D721Med (cell line): Measurements from ENCODE around the gene PXN.
A peak's percentile ranks its signal among the peaks of the same experiment; 100 is the strongest.

Experiments used
- DNase-seq: peaks from one replicate; pipeline ENCODE4 v3.0.0; 2011; ENCODE audit warnings: low spot score; ENCODE audit not compliant: insufficient read length
- FAIRE-seq: peaks from 2 replicates; lab custom pipeline; 2011; peaks lifted over from hg19 to GRCh38; lab: Jason Lieb, UNC
- CTCF ChIP-seq: IDR thresholded peaks from 2 replicates; pipeline ENCODE4 v1.5.1; 2012; ENCODE audit warnings: mild to moderate bottlenecking, control low read depth; ENCODE audit not compliant: insufficient read depth; ENCODE audit errors: missing control alignments

Gene PXN

DNA sequence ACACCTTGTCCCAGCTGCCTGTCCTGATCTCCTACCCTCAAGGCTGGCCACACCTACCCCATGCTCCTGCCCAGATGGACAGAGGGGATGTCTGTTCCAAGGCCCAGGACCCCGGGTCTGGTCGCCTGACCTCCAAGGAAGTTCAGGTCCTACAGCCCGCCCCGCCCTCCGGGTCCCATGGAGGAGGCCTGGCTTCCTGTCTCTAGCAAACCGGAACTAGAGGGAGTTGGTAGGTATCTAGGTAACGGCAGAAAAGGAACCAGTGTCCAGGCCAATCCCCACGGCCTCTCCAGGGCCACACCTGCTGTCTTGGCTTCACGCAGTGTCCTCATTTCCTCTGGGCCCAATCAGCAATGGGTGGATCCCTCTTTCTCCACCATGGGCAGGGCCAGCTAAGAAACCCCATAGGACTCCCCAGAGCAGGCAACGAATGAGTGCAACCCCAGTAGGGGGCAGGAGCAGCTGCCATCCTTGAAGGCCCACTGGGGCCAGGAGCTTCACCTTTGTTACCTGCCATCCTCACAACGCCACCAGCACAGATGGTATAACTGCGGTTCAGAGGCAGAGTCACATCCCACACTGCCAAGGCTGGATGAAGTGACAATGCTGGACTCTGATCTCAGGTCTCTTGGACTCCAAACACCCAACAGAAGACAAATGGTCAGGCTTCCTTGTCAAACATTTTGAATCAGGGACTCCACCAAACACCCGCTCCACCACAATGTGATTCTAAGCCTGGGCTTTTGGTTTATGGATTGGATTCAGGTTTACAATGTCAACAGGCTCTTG, 39.5 kb downstream of the PXN start:
- DNase-seq: no peak
- no peak for FAIRE-seq
- TF ChIP-seq CTCF: no peak

GRCh38 chr12:120225200-120225558, 40.4 kb downstream of the PXN start:
- FAIRE-seq: no peak
- TF ChIP-seq CTCF: no peak
- DNase-seq: peak; percentile 96

GRCh38 chr12:120224304-120225199, 41.0 kb downstream of the PXN start:
- no peak for FAIRE-seq

DNA sequence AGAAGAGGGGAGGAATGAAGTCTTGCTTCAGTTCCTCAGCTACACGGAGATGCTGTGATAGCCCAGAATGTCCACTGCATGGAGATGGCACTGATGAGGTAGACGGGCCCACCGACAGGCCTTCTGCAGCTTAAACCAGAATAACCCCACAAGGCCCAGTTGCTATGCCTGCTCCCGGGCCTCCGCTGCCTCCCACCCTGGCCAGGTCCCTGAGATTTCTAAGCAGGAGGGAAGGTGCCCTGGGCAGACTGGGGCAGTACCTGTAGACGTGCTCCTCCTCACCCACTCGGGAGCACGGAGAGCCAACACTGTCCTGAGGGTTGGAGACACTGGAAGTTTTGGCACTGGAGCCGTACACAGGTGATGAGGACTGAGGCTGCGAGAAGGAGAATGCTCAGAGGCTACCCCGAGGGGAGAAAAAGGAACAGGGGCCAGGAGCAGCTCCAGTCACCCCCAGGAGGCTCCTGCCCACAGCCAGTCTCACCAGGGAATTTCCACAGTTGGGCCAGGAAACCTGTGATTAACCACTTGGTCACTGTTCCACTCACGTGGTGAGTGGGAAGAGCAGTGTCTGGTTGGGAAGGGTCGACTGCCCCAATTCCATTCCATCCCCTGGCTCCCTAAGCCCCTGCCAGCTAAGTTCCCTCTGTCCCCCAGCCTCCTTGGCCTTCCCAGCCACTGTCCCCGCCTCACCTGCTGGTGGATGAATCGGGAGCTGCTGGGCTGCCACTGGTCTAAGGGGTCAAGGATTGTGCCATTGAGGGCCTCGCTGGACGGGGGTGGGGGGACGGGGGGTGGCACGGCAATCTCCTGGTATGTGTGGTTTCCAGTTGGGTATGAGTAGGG, 41.8 kb downstream of the PXN start:
- no peak for TF ChIP-seq CTCF
- FAIRE-seq (no peak), DNase-seq (no peak)

More at GRCh38 chr12:120224304-120225199, 41.0 kb downstream of the PXN start:
- TF ChIP-seq CTCF: no peak
- no peak for DNase-seq

DNA sequence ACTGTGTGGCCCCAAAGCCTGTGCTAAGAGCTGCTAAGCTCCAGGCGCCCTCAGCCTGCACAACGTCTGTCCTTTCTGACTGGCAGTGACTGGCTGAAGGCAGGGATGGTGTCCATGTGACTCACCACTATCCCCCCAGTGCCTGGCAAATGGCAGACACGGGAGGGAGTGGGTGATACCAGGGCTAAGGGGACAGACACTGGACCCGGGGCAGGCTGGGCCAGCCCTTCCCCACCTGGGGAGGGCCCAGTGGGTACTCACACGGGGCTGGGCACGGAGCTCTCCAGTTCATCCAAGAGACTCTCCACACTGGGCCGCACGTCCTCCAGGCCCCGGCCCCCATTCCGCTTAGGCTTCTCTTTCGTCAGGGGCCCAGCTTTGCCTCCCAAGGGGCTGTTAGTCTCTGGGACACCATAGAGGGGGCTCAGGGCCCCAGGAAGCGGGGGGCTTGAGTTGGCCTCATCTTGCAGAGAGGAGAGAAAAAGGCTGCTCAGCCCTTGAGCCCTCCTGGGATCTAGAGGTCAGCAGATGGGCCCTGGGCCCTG, 43.2 kb downstream of the PXN start:
- no peak for TF ChIP-seq CTCF
- no peak for DNase-seq
- no peak for FAIRE-seq

DNA sequence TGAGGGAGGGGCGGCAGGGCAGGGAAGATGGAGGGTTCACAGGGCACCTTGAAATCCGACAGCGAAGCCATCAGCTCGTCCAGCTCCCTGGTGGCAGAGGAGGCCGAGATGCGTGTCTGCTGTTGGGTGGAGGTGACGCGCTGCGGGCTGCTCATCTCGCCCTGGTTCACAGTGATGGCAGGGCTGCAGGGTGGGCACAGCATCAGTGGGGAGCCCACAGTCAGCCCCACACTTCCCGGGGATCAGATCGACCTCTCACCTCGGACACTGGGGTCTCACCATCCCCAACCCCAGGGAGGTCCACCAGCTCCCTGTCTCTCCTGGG, 44.0 kb downstream of the PXN start:
- TF ChIP-seq CTCF: no peak
- DNase-seq (no peak), FAIRE-seq (no peak)
